ENCODE data around the gene SKIC8. TPM values are rescaled to one million over a fixed set of nuclear protein-coding genes. Genes with fewer than 3 reads are reported as not detected.
A peak's percentile ranks its signal among the peaks of the same experiment; 100 is the strongest.
"Not testable (repeated sequence)": the region's sequence is repeated elsewhere in the genome, so short reads cannot be mapped to it uniquely, and the experiment has no call there.

SKIC8 gene
- total and polyA plus RNA-seq, 2 donors: 47.4 to 66.2 TPM

DNA sequence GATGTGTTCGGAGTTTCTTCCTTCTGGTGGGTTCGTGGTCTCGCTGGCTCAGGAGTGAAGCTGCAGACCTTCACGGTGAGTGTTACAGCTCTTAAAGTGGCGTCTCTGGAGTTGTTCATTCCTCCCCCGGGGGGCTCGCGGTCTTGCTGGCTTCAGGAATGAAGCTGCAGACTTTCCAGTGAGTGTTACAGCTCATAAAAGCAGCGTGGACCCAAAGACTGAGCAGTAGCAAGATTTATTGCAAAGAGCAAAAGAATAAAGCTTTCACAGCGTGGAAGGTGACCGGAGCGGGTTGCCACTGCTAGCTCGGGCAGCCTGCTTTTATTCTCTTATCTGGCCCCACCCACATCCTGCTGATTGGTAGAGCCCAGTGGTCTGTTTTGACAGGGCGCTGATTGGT, 54.0 kb downstream of the SKIC8 start:
- not testable (repeated sequence) for H3K27ac ChIP-seq (ENCODE audit: low read depth); H3K36me3 ChIP-seq (ENCODE audit: insufficient read depth); H3K4me1 ChIP-seq (ENCODE audit: insufficient read depth); DNase-seq (ENCODE audit: extremely low spot score); H3K4me3 ChIP-seq (ENCODE audit: low read depth, low read length)
- 68% methylated on average over 13 of the region's 14 CpGs for WGBS

DNA sequence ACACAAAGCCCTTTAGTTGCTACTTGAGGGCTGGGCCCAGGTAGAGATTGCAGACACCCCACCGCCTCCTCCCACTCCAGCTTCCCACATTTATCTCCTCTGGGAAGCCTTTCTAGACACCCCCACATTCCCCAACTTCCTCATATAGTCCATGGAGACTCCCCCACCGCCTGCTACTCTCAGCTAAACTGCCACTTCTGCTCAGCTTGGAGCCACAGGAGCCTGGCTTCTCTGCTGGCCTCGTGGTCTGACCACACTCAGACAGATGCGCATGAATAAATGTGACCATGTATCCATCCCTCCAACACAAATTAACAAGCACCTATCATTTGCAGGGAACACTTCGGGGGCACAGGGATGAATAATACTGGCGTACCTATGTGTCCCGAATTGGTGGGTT, 54.5 kb downstream of the SKIC8 start:
- DNase-seq (ENCODE audit: extremely low spot score): no peak
- WGBS: 82% methylated on average over 7 of the region's 7 CpGs
- Histone ChIP-seq H3K4me3 (ENCODE audit: low read depth, low read length) (no peak overlapping the region), H3K36me3 (ENCODE audit: insufficient read depth) (no peaks in the 10 kb centered on the region), H3K4me1 (ENCODE audit: insufficient read depth) (no peaks in the 10 kb centered on the region), H3K27ac (ENCODE audit: low read depth) (no peak overlapping the region)

DNA sequence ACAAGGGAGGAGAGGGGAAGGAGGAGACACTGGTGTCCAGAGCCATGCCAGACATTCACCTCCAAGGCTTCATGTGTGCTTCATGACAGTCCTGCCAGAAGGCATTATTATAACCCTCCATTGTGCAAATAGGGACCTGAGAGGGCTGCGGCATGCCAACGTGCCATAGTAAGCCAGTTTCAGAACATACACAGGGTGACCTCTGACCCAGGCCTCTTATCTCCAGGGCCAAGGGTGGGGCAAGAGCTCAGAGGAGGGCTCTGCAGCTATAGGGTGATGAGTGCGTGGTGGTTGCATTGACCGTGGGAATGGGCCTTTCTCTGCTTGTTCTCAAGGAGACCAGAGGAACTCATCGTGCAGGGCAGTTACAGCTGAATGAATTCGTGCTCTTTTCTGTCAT, 55.3 kb downstream of the SKIC8 start:
- Histone ChIP-seq H3K4me3 (ENCODE audit: low read depth, low read length) (no peak overlapping the region), H3K27ac (ENCODE audit: low read depth) (no peak overlapping the region), H3K4me1 (ENCODE audit: insufficient read depth) (no peaks in the 10 kb centered on the region), H3K36me3 (ENCODE audit: insufficient read depth) (no peaks in the 10 kb centered on the region)
- 83% methylated on average over 6 of the region's 6 CpGs for WGBS
- no peak for DNase-seq (ENCODE audit: extremely low spot score)

DNA sequence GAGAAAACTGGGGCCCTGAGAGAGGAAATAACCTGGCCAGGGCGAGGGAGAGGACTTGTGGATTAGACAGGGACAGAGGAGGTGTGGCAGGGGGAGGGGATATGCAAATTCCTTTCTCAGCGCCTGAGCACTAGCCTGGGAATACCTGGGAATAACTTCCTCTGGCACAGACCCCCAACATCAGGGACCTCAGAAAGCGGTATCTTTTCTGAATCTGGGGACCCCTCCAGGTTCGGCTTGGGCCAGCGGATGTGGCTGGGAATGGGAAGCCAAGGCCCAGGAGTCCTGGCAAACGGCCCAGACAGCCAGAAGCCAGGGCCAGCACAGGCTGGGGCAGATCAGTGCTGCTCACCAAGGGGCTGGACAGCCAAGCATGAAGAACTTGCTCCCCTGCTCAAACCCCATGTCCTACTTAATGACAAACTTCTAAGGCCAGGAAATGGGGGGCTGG, 55.9 kb downstream of the SKIC8 start:
- Histone ChIP-seq H3K27ac (ENCODE audit: low read depth) (no peak overlapping the region), H3K36me3 (ENCODE audit: insufficient read depth) (no peaks in the 10 kb centered on the region), H3K4me1 (ENCODE audit: insufficient read depth) (no peaks in the 10 kb centered on the region), H3K4me3 (ENCODE audit: low read depth, low read length) (no peak overlapping the region)
- DNase-seq (ENCODE audit: extremely low spot score): no peak
- WGBS: 42% methylated on average over 6 of the region's 6 CpGs

DNA sequence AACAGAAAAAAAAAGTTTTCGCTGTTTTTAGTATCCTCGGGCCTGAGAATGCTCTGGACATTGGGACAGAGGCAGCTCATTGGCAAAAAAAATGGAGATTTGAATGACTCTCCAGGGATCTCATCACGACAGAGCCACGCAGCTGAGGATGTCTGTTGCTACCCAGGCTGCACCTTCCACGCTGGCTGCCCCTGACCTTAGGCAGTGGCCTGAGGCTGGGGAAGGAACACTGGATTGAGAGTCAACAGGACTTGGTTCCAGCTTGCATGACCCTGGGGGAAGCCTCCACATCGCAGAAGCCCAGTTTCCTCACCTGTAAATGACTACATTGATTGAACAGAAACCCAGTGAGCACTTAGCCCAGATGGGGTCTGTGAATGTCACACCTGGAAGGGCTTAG, 56.4 kb downstream of the SKIC8 start:
- Histone ChIP-seq H3K4me1 (ENCODE audit: insufficient read depth) (no peaks in the 10 kb centered on the region), H3K4me3 (ENCODE audit: low read depth, low read length) (no peak overlapping the region), H3K27ac (ENCODE audit: low read depth) (no peak overlapping the region), H3K36me3 (ENCODE audit: insufficient read depth) (no peaks in the 10 kb centered on the region)
- DNase-seq (ENCODE audit: extremely low spot score): no peak
- WGBS: 92% methylated on average over 6 of the region's 6 CpGs

DNA sequence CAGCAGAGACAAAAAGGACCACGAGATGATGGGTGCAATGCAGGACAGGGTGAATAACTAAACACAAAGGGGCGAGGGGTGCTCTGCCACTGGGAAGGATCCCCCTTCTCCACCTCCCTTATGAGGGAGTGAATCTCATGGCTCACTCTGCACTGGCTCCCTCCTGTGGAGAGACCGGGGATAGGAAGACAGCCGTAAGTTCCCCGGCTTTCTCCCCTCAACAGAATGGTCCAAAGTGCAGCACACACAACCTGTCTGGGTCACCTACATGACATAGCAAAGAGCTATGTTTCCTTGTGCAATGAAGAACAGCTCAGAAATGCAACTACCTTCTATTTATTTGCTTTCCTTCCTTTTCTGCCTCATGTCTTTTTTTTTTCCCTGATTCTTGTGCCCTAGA, 57.3 kb downstream of the SKIC8 start:
- DNase-seq (ENCODE audit: extremely low spot score): no peak
- WGBS: 79% methylated on average over 5 of the region's 5 CpGs
- Histone ChIP-seq H3K4me1 (ENCODE audit: insufficient read depth) (no peaks in the 10 kb centered on the region), H3K36me3 (ENCODE audit: insufficient read depth) (no peaks in the 10 kb centered on the region), H3K27ac (ENCODE audit: low read depth) (no peak overlapping the region), H3K4me3 (ENCODE audit: low read depth, low read length) (no peak overlapping the region)

DNA sequence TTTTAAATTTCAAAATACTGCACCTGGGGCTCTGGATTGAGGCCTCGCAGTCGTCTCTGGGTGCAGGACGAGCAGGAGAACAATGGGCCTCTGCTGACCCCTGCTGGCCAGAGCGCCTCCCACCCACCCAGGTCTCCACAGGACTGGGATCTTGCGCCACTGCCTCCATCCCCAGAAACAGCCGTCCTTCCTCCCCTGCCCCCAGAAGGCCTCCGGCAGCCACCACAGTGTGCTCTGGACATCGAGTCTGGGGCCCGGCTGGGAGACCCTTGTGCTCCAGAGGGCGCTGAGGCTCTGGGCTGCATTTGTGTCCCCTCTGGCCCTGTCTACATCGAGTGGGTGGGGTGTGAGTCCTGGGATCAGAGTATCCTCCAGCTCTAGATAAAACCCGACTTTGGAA, 58.4 kb downstream of the SKIC8 start:
- no peak overlapping the region for H3K27ac ChIP-seq (ENCODE audit: low read depth)
- no peaks in the 10 kb centered on the region for H3K36me3 ChIP-seq (ENCODE audit: insufficient read depth)
- WGBS: 12% methylated on average over 12 of the region's 12 CpGs
- no peaks in the 10 kb centered on the region for H3K4me1 ChIP-seq (ENCODE audit: insufficient read depth)
- H3K4me3 ChIP-seq (ENCODE audit: low read depth, low read length): no peak overlapping the region
- peak; percentile 41 for DNase-seq (ENCODE audit: extremely low spot score)

DNA sequence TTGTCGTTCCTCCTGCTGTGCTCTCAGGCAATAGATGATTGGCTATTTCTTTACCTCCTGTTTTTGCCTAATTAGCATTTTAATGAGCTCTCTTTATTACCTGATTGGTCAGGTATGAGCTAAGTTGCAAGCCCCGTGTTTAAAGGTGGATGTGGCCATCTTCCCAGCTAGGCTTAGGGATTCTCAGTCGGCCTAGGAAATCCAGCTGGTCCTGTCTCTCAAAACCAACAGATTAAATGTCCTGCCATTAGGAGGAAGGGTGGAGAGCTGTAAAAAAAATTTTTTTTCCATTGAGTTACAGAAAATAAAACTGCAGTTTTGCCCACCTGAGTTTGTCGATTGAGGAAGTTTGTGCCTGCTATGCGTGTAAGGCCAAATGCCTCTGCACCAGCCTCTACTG, 59.6 kb downstream of the SKIC8 start:
- no peak for DNase-seq (ENCODE audit: extremely low spot score)
- Histone ChIP-seq H3K4me3 (ENCODE audit: low read depth, low read length) (no peak overlapping the region), H3K27ac (ENCODE audit: low read depth) (no peak overlapping the region), H3K36me3 (ENCODE audit: insufficient read depth) (no peaks in the 10 kb centered on the region), H3K4me1 (ENCODE audit: insufficient read depth) (no peaks in the 10 kb centered on the region)
- 75% methylated on average over 5 of the region's 5 CpGs for WGBS

DNA sequence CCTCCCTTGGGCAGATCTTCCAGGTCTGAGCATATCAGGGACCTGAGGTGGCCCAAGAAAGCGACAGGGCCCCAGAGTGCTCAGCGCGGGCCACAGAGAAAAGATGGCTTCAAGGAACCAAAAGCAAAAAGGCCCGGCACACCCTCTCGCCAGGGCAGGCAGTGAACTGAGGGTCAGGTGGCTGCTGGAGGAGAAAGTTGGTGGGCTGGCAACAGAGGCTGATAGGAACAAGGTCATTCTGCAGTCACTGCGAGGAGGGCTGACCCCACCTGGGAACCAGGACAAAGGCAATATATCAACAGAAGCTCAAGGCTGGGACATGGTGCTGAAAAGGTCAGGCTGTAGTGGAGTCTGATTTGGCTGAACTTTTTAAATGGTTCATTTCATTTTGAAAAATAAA, 62.3 kb downstream of the SKIC8 start:
- no peak for DNase-seq (ENCODE audit: extremely low spot score)
- Histone ChIP-seq H3K4me3 (ENCODE audit: low read depth, low read length) (no peak overlapping the region), H3K27ac (ENCODE audit: low read depth) (no peak overlapping the region), H3K4me1 (ENCODE audit: insufficient read depth) (no peaks in the 10 kb centered on the region), H3K36me3 (ENCODE audit: insufficient read depth) (no peaks in the 10 kb centered on the region)
- 93% methylated on average over 6 of the region's 6 CpGs for WGBS

DNA sequence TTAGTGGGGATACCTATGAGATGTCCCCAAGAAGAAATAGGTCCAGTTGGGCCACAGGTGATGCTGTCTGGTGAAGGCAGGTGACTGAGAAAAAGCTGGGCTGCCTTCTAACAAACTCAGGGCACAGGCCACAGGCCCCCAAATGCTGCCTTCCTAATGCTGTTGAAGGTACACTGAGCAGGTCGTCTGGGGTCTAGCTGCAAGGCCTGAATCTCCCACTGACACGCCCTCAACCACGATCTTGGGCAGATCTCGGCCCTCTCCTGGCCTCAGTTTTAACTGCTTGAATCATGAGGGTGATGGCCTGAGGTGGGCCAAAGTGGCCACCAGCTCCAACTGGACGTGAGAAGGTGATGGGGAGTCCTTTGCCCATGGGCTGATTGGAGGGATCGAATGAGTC, 62.9 kb downstream of the SKIC8 start:
- H3K27ac ChIP-seq (ENCODE audit: low read depth): no peak overlapping the region
- DNase-seq (ENCODE audit: extremely low spot score): no peak
- 93% methylated on average over 6 of the region's 6 CpGs for WGBS
- no peak overlapping the region for H3K4me3 ChIP-seq (ENCODE audit: low read depth, low read length)
- H3K36me3 ChIP-seq (ENCODE audit: insufficient read depth): no peaks in the 10 kb centered on the region
- H3K4me1 ChIP-seq (ENCODE audit: insufficient read depth): no peaks in the 10 kb centered on the region

DNA sequence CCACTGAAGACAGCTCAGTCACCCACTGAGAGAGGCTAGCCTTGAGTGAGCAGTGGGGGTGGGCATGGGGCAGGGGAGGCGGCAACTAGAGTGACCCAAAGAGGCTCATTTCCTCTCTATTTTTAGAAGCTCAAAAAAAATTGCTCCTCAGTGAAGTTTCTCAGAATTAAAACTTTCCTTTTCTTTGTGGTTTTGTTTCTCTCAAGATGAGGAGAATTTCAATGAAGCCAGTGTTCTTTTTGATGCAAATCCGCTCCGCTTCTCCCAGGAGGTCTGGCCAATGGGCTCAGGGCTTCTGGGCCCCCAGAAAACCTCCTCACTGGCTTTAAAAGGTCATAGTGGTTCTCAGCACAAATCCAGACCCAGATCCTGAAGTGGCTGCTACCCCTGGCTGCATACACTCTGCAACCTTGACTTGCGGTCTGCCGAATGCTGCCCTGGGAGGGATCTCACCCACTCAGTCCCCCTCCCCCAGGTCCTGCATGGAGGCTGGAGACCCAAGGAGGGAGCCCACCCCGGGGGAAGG, 64.8 kb downstream of the SKIC8 start, which contains the start of gene ACSBG1:
TSS of gene ACSBG1 (minus strand) at position 51 of the 526 bp plus-strand sequence. CDS start 64 bp downstream, outside the sequence.
- Histone ChIP-seq H3K27ac (ENCODE audit: low read depth) (no peak within 1 kb of the TSS), H3K36me3 (ENCODE audit: insufficient read depth) (no peaks in the 10 kb centered on the region), H3K4me1 (ENCODE audit: insufficient read depth) (no peaks in the 10 kb centered on the region), H3K4me3 (ENCODE audit: low read depth, low read length) (no peak within 1 kb of the TSS)
- no peak for DNase-seq (ENCODE audit: extremely low spot score)
- WGBS: 67% methylated on average over 6 of the region's 6 CpGs

DNA sequence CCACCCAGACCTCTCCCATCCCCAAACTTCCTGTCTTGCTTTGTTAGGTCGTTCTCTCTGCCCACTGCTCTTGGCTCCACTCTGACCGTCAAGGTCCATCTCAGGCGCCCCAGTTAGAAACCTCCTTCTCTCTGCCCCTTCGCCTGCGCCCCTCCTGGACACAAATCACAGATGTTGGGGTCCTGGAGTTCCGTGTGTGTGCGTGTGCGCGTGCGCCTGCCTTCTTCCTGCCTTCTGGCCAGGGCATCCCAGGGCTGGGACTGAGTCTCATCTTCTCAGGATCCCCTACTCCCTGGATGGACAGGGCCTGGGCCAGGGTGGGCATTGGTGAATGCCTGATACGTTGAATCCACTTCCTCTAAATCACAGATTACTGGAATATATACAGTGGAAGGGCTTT, 65.9 kb downstream of the SKIC8 start:
- Histone ChIP-seq H3K27ac (ENCODE audit: low read depth) (no peak overlapping the region), H3K4me1 (ENCODE audit: insufficient read depth) (no peaks in the 10 kb centered on the region), H3K36me3 (ENCODE audit: insufficient read depth) (no peaks in the 10 kb centered on the region), H3K4me3 (ENCODE audit: low read depth, low read length) (no peak overlapping the region)
- WGBS: 75% methylated on average over 11 of the region's 11 CpGs
- DNase-seq (ENCODE audit: extremely low spot score): no peak
